ENCODE measurements around the gene HMGCS2.
A peak's percentile ranks its signal among the peaks of the same experiment; 100 is the strongest.

The HMGCS2 gene

DNA sequence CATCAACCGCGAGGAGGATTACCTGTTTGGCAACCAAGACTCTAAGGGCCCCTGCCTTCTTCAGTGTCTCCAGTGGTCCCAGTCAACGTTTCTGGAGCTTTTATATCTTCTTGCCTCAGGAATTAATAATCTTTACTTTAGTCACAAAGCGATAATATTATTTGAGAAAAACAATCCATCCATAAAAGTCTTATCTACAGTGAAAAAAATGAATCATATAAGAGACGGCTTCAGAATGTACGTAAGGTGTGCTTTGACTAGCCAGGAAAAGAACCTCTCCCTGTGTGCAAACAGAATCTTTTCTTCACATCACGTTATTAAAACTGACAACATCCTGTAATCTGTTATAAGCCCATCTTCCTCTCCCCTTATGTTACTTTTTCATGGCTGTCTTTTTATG lies 42.7 kb upstream of the HMGCS2 start, which contains the start of gene REG4:
Gene REG4 (minus strand): TSS at position 74 of the 400 bp plus-strand sequence. CDS start 2,691 bp downstream, outside the sequence.
- no peak within 1 kb of the TSS for H3K4me3 ChIP-seq (ENCODE audit: low read depth, low read length)
- TF ChIP-seq, protein P1, sequence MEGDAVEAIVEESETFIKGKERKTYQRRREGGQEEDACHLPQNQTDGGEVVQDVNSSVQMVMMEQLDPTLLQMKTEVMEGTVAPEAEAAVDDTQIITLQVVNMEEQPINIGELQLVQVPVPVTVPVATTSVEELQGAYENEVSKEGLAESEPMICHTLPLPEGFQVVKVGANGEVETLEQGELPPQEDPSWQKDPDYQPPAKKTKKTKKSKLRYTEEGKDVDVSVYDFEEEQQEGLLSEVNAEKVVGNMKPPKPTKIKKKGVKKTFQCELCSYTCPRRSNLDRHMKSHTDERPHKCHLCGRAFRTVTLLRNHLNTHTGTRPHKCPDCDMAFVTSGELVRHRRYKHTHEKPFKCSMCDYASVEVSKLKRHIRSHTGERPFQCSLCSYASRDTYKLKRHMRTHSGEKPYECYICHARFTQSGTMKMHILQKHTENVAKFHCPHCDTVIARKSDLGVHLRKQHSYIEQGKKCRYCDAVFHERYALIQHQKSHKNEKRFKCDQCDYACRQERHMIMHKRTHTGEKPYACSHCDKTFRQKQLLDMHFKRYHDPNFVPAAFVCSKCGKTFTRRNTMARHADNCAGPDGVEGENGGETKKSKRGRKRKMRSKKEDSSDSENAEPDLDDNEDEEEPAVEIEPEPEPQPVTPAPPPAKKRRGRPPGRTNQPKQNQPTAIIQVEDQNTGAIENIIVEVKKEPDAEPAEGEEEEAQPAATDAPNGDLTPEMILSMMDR (IDR thresholded peaks at IDR 0.05; ENCODE audit: low read depth, low read length) = no peak

DNA sequence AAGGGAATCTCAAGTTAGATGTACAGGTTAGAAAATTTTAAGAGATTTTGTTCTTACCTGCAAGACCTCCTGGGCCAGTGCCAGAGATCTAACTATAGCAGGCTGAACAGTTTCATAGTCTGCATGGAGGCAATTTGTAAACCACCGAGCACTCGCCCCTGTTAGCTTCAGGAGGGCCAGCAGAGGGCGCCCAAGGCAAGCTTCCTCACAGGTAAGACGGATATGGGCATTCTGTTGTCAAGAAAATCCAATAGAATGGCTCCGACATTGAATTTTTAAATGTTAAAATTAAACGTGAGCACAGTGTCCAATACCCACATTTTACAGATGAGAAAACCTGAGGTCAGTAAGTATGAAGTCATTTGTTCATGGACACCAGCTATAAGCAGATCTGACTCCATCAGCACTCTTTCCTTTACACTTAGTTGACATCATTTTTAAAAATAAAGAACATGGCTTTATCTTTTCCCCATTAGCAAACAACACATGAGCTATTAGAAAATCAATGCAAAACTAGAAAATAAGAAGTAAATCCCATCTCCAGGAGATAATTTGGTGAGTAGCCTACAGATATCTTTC lies 40.4 kb upstream of the HMGCS2 start:
- TF ChIP-seq, protein P1 (IDR thresholded peaks at IDR 0.05; ENCODE audit: low read depth, low read length) = peak; percentile 88
- no peak overlapping the region for H3K4me3 ChIP-seq (ENCODE audit: low read depth, low read length)

DNA sequence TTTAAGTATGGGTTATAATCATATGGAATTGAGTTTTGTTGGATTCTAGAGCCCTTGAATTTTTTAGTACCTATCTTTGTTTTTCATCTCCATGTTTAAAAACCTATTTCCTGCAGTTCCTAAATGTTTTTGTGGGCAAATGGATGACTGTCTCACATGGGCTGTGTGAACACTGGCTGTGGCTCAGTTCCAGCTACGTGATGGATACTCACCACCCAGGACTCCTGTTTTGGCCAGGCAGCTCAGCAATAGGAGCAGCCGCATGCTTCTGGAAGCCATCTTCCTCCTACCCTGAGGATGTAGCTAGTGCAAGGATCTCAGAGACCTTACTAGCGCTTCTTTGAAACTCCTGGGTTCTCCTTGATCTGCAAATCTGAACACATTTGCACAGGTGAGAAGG lies 39.8 kb upstream of the HMGCS2 start:
- TF ChIP-seq, protein P1 (IDR thresholded peaks at IDR 0.05; ENCODE audit: low read depth, low read length) = no peak
- no peak overlapping the region for H3K4me3 ChIP-seq (ENCODE audit: low read depth, low read length)

DNA sequence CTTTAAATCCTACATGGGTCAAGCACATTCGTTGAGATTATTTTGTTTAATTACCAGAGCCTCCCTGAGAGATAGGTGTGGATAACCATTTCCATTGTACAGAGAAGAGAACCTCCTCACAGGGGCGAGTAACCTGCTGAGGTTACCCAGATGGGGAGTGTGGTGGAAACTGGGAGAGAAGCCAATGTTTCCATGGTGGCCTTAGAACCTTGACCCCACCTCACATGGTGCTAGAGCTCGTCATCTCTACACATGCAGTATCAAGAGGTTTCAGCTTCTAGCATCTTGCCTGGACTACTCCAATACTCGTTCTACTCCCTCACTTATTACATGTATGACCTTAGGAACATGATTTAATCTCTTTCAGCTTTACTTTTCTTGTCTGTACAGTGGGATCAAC lies 37.8 kb upstream of the HMGCS2 start:
- TF ChIP-seq, protein P1 (IDR thresholded peaks at IDR 0.05; ENCODE audit: low read depth, low read length) = no peak
- no peak overlapping the region for H3K4me3 ChIP-seq (ENCODE audit: low read depth, low read length)

DNA sequence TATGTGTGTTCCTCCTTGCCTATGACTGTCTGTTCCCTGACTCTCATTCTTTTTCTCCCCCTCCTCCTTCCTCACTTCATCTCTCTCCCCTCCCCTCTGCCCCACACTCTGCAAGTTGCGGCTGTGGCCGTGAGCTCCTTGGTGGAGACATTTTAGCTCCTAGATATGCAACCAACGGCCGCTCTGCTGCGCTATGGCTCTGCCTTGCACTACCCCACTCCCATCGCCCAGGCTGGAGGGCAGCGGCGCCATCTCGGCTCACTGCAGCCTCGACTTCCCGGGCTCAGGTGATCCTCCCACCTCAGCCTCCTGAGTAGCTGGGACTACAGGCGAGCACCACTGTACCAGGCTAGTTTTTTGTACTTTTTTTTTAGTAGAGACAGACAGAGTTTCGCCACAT lies 37.0 kb upstream of the HMGCS2 start:
- TF ChIP-seq, protein P1 (IDR thresholded peaks at IDR 0.05; ENCODE audit: low read depth, low read length) = no peak
- no peak overlapping the region for H3K4me3 ChIP-seq (ENCODE audit: low read depth, low read length)

DNA sequence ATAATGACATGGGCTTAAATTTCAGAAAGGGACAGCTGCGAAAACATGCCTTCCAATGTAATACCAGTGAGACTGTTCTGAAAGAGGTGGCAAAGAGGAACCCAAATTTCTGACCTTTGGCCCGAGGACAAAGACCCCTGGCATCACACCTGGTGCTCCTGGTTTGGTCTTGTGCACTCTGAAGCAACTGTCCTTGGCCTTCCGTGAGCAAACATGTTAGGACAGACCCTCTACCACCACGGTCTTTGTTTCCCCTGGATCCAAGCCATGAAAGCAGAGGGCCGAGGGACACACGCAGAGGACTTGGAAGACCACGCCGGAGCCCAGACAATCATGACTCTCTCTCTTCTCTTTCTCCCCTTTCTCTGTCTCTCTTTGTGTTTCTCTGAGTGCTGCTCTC lies 36.5 kb upstream of the HMGCS2 start:
- no peak overlapping the region for H3K4me3 ChIP-seq (ENCODE audit: low read depth, low read length)
- TF ChIP-seq, protein P1 (IDR thresholded peaks at IDR 0.05; ENCODE audit: low read depth, low read length) = no peak

DNA sequence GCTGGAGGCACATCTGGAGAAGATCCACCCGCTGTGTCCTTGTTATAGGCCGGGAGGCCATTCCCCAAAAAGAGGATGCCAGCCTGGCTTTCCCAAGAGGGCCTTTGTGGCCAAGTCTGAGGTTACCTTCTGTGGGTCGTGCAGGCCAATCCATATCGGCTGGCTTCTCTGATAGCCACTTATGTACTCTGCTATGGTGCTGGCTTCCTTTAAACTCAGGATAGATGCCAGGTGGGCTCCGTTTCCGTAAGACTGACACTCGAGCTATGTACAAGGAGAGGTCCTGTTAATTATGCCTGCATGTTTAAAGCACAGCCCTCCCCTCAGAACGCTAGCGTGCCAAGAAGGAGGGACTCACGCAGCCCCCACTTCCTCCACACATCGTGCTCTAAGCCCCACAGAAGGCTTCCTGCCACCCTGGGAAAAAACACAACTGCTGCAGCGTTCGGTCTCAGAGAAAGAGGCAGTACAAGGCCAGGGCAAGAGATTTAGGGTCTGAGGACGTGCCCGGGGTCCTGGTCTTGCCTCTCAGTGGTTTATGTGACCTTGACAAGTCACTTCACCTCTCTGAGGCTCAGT lies 31.0 kb upstream of the HMGCS2 start:
- TF ChIP-seq, protein P1 (IDR thresholded peaks at IDR 0.05; ENCODE audit: low read depth, low read length) = no peak
- H3K4me3 ChIP-seq (ENCODE audit: low read depth, low read length) = no peak overlapping the region
